GM12891 (cell line): ENCODE results near the gene FOXR1.
"Not testable (repeated sequence)": the region's sequence is repeated elsewhere in the genome, so short reads cannot be mapped to it uniquely, and the experiment has no call there.

ENCODE experiments used
- DNase-seq: peaks from one replicate; pipeline ENCODE4 v3.0.0; 2011; ENCODE audit warnings: low spot score; ENCODE audit not compliant: insufficient read length
- FAIRE-seq: peaks from 2 replicates; lab custom pipeline; 2011; peaks lifted over from hg19 to GRCh38; lab: Jason Lieb, UNC
- PAX5 ChIP-seq: IDR thresholded peaks from 2 replicates; pipeline ENCODE4 v1.6.1; 2011; ENCODE audit warnings: low read length, moderate library complexity, mild to moderate bottlenecking; ENCODE audit not compliant: insufficient read depth, severe bottlenecking
- POLR2A ChIP-seq: IDR thresholded peaks from 2 replicates; pipeline ENCODE4 v1.6.1; 2011; ENCODE audit warnings: low read depth, low read length, control low read depth
- POLR2AphosphoS5 ChIP-seq: IDR thresholded peaks from 2 replicates; pipeline ENCODE4 v1.6.1; 2011; ENCODE audit warnings: low read depth, low read length, control low read depth
- POU2F2 ChIP-seq: IDR thresholded peaks from 2 replicates; pipeline ENCODE4 v1.6.1; 2011; ENCODE audit warnings: low read depth, mild to moderate bottlenecking, control low read depth, low read length, moderate library complexity
- SPI1 ChIP-seq: IDR thresholded peaks from 2 replicates; pipeline ENCODE4 v1.6.1; 2011; ENCODE audit warnings: low read depth, low read length, control low read depth
- TAF1 ChIP-seq: IDR thresholded peaks from 2 replicates; pipeline ENCODE4 v1.6.1; 2011; ENCODE audit warnings: low read depth, low read length, control low read depth

The FOXR1 gene

DNA sequence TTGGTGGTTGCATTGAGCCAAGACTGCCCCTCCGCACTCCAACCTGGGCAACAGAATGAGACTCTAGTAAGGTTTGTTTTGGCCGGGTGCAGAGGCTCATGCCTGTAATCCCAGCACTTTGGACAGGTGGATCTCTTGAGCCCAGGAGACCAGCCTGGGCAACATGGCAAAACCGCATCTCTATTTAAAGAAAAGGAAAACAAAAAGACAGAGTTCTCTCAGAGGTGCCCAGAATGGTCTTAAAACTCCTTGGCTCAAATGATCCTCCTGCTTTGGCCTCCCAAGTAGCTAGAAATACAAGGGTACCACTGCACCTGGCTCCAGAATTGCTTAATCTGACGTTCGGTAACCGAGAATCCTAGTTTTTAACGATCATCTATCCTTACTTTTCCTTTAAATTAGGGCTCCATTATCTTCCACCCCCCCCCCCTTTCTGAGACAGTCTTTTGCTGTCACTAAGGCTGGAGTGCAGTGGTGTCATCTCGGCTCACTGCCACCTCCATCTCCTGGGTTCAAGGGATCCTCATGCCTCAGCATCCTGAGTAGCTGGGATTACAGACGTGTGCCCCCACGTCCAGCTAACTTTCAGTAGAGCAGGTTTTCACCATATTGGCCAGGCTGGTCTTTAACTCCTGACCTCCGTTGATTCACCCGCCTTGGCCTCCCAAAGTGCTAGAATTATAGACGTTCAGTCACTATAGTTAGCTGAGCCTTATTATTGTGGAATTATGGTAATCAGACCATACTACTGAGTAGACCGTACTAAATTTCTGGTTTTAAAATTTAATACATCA lies 44.9 kb downstream of the FOXR1 start:
- TF ChIP-seq SPI1 = no peak
- no peak for TF ChIP-seq TAF1
- TF ChIP-seq POLR2AphosphoS5 = peak; percentile 29; the same call in 1 of the 2 replicates
- peak; percentile 49; the same call in 1 of the 2 replicates for TF ChIP-seq POLR2A
- no peak for TF ChIP-seq POU2F2
- no peak for TF ChIP-seq PAX5
- no peak for DNase-seq
- FAIRE-seq = no peak

DNA sequence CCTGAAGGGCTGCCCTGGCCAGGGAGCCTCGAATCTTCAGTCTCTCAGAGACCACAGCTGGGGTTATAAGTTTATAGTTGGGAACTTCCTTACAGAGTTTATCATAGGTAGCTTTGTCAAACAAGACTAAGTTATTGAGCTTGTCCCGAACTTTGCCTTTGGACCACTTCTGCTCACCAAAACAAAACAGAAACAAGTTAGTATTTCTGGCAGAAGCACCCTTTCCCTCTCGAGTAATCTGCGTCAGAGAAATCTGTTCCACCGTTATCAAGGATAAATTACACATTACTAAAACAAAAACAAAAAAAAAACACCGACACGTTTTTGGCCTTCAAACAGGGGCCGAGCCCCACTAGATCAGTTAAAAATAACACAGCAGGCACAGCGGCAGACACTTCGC lies 45.8 kb downstream of the FOXR1 start:
- DNase-seq, FAIRE-seq: not testable (repeated sequence)

DNA sequence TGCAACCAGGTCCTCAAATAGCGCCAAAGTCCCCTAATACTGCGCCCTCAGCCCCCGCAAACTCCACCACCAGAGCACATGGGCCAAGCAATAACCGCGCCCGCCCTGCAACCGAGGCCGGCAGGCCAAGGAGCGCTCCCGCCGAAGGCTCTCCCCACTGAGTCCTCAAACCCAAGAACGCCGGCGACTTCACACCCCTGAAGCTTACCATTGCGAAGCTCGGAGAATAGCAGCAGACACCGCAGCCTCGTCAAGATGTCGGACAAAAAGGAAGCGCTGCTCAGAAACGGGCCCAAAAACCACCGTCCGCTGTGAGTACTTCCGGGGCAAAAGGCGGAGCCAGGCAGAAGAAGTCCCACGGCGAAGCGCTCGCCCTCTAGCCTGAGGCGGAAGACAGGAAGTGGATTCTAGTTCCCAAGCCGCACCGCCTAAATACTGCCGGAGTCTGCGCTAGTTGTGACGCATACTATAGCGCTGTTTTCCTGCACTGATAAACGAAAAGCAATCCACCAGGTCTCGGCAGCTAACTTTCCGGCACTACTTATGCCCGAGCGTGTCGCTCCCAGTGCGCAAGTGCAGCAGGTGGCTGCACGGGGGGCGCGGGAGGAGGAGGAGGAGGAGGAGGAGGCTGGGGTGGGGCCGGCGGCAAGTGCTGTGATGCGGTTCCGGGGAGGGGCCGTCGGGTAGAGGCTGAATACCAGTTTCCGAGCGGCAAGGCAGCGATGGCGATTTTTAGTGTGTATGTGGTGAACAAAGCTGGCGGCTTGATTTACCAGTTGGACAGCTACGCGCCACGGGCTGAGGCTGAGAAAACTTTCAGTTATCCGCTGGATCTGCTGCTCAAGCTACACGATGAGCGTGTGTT lies 46.7 kb downstream of the FOXR1 start, which contains the start of the genes RPS25 and TRAPPC4:
TSS of gene RPS25 (minus strand) at position 270 of the 865 bp plus-strand sequence. CDS start at position 211, 59 bp downstream.
TSS of gene TRAPPC4 (plus strand) at position 693 of the 865 bp plus-strand sequence. CDS start at position 723, 30 bp downstream.
- TF ChIP-seq POLR2AphosphoS5 (peak; percentile 96), TAF1 (peak; percentile 93), POU2F2 (peak; percentile 80), PAX5 (no peak), POLR2A (peak; percentile 96), SPI1 (peak; percentile 82)
- peak; percentile 91 for FAIRE-seq
- DNase-seq = peak; percentile 90

DNA sequence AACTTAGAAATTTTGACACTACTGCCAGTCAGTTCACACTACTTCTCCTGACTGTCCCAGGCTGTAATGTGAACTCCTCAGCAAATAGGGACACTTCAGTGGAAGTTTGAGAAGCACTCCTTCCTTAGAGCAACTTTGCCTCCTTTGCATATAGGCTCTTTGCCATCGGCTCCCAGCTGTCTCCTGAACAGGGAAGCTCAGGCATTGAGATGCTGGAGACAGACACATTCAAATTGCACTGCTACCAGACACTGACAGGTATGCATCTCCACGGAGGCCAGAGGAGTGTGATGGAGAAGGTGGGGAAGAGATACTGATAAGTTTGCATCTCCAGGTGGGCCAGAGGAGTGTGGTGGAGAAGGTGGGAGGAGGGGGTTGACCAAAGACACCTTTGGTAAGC lies 48.4 kb downstream of the FOXR1 start:
- FAIRE-seq (no peak), DNase-seq (no peak)
- TF ChIP-seq POLR2A = no peak

DNA sequence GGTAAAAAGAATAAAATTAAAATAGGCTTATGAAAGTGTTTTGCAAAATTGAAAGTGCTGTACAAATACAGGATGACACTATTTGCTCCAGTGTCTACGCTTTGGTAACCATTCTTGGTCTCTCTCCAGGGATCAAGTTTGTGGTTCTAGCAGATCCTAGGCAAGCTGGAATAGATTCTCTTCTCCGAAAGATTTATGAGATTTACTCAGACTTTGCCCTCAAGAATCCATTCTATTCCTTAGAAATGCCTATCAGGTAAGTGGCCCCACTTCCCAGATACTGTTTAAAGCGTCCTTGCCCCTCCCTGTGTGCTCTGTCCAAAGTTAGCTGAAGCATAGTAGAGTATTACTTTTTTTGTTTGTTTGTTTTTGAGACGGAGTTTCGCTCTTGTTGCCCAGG lies 50.1 kb downstream of the FOXR1 start:
- FAIRE-seq (no peak), DNase-seq (no peak)
- no peak for TF ChIP-seq POLR2AphosphoS5
- no peak for TF ChIP-seq PAX5
- no peak for TF ChIP-seq POLR2A
- no peak for TF ChIP-seq SPI1
- no peak for TF ChIP-seq POU2F2

DNA sequence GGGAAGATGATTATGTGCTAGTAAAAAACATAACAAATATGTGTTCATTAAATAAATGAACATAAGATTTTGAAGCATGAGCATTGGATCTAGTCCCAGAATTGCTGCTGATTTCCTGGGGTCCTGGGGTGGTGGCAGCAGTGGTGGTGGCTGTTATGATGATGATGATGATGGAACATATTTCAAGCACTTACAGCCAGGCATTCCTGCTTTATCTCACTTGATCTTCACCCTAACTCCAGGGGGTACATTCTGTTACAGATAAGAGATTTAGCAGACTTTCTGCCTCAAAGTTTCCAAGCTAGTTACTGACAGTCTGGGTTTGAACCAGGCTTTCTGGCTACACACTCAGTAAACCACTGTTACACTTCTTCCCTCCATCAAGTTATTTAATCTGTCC lies 52.2 kb downstream of the FOXR1 start:
- TF ChIP-seq POLR2AphosphoS5 (no peak), TAF1 (no peak), POU2F2 (no peak), SPI1 (no peak), PAX5 (no peak), POLR2A (no peak)
- no peak for FAIRE-seq
- DNase-seq = no peak

DNA sequence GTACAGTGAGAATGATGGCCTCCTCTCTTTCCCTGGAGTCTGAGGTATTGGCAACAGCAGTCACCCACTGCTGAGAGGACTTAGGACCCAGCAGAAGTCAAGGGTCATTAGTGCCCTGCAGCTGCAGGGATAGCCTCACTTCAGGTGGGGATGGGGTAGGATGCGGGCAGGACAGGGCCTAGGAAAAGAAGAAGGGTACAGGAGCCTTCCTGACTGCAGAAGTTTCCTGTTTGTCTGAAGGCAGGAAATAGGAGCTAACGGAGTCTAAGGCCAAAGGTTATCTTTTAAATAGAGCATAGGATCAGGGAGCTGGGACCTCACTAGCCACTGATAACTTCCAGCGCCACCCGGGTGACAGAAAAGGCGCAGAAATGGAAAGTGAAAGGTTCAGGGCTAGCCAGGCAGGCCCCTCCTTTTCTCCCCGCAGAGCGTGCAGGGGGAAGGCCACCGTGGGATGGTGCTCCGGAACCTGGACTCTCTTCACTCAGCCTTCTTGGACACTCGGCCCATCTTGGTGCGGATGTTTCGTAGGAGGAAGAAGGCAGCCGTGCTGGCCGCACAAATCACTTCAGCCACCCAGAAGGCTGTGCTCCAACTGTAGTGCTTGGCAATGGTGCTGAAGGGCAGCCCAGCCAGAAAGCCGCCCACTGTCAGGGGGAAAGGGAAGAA lies 53.0 kb downstream of the FOXR1 start:
- FAIRE-seq = no peak
- TF ChIP-seq SPI1 = no peak
- TF ChIP-seq POLR2AphosphoS5 = no peak; the same call in 1 of the 2 replicates
- no peak for TF ChIP-seq TAF1
- no peak for TF ChIP-seq POU2F2
- no peak for TF ChIP-seq POLR2A
- no peak for TF ChIP-seq PAX5
- no peak for DNase-seq

DNA sequence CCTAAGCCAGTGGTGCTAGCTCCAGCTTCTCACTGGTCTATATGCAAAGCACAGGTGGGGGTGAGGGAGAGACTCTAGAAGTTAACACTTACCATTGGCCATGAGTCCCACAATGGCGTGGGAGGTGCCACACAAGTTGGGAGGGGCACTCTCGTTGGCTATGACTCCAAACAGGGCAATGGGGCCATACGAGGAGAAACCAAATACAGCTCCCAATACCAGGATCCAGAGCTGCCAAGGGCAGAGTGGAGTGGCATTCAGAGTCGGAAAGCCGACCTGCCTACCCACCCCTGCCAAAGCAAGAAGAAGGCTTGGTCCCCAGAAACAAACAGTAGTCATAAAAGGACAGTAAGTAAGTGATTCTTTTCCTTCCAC lies 53.5 kb downstream of the FOXR1 start:
- FAIRE-seq = no peak
- TF ChIP-seq SPI1 (no peak), POU2F2 (no peak), TAF1 (no peak)
- DNase-seq = no peak

DNA sequence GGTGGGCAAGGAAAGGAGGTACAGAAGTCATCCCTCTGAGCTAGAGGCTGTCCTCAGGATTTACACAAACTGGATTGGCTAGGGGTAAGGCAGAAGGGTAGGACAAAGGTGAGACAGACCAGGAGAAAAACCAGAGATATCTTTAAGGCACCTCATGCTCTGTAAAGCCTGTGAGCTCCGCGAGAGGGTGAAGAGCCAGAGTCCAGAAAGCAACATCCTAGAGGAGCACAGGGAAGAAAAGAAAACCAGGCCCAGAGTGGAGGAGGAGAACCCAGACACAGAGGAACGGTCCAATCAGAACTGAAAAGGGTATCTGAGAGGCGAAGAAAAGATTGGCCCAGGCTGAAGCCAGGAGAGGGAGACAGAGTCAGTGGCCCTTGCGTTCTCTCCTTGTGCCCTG lies 54.0 kb downstream of the FOXR1 start:
- DNase-seq = no peak
- FAIRE-seq = no peak
- TF ChIP-seq POLR2AphosphoS5 = no peak
- TF ChIP-seq PAX5 = no peak
- TF ChIP-seq SPI1 = no peak
- TF ChIP-seq POLR2A = no peak
- TF ChIP-seq TAF1 = no peak
- no peak for TF ChIP-seq POU2F2
